H1 (cell line): ENCODE results near the gene CFAP54. TPM values are rescaled to one million over a fixed set of nuclear protein-coding genes. Genes with fewer than 3 reads are reported as not detected.

Experiments
- E2F6 ChIP-seq: IDR thresholded peaks from 2 replicates; pipeline ENCODE4 v1.6.1; 2012; ENCODE audit warnings: inconsistent platforms
- polyA plus RNA-seq, 7 experiments: library from polyadenylated mRNA; depleted of rRNA in 3 of 7; stranded (reverse) in 5 of 7; unstranded in 2 of 7; fragments of >200 nt in 5 of 7; fragments of 200-250 nt in 2 of 7; gene quantifications; 1 replicate in 5 of 7; 2 replicates in 1 of 7; 4 replicates in 1 of 7; pipeline versions ENCODE4 v1.2.1 to v1.2.3, GENCODE V29; 2011 to 2013; ENCODE audit warnings: missing spikeins in 2 of 7, mixed read lengths in 2 of 7
- total RNA-seq: library from RNA; stranded (reverse); fragmentation: NEBNext Ultra II Directional; extraction: Animal tissue kit (Norgen Biotek cat#: 25700); gene quantifications from 2 replicates; pipeline ENCODE4 v1.2.1, GENCODE V29; 2021

CFAP54 gene
- total and polyA plus RNA-seq, 2 of the 8 experiments (the other 6 are each of a cell fraction or from before 2014, with no cell fraction given): 0.17 to 0.33 TPM

- TF ChIP-seq E2F6: no peak
Measured at GRCh38 chr12:96605684-96606083, 116.3 kb downstream of the CFAP54 start (continued).
